Panc1 (cell line): ENCODE data around the gene SLCO4A1. TPM values are rescaled to one million over a fixed set of nuclear protein-coding genes. Genes with fewer than 3 reads are reported as not detected.

ENCODE experiments used
- ATAC-seq: fragments of 200-7000 bp; cut with Tn5 transposase; 2 replicates; pipeline ENCODE4 v1.9.1; 2020; ENCODE audit warnings: mild to moderate bottlenecking, moderate library complexity
- BruUV-seq: library from RNA; stranded (reverse); fragments of 400-500 nt; replicated peaks from 2 replicates; lab custom pipeline; 2021; lab: Mats Ljungman, UMichigan
- CTCF ChIA-PET: fragments of 300-600 bp; sonication (Branson Sonifier 250); formaldehyde crosslinking; loops from one replicate; lab custom pipeline; 2022; ENCODE audit warnings: antibody characterized with exemption; lab: Charles Lee
- POLR2A ChIA-PET: fragments of 300-600 bp; sonication (Branson Sonifier 250); formaldehyde crosslinking; loops from one replicate; lab custom pipeline; 2022; ENCODE audit warnings: antibody characterized with exemption; lab: Charles Lee
- DNase-seq: peaks from one replicate; pipeline ENCODE4 v3.0.0-alpha.2; 2010; ENCODE audit warnings: low read depth, low spot score
- H3K27ac ChIP-seq: 2 replicates; pipeline ENCODE4 v1.5.1; 2011; ENCODE audit warnings: mild to moderate bottlenecking, low read length, inconsistent platforms
- H3K27me3 ChIP-seq: fragments of 200-500 bp; sonication (Bioruptor generic); 2 replicates; pipeline ENCODE4 v1.6.0; 2014; ENCODE audit warnings: low read length, inconsistent platforms; ENCODE audit not compliant: control insufficient read depth, insufficient read depth
- H3K36me3 ChIP-seq: fragments of 200-500 bp; sonication (Bioruptor generic); 2 replicates; pipeline ENCODE4 v1.5.1; 2014; ENCODE audit warnings: inconsistent platforms, mild to moderate bottlenecking, low read length, moderate library complexity; ENCODE audit not compliant: control insufficient read depth, insufficient read depth
- H3K4me1 ChIP-seq: 2 replicates; pipeline ENCODE4 v1.5.1; 2011; ENCODE audit warnings: inconsistent platforms, mild to moderate bottlenecking, low read length, moderate library complexity; ENCODE audit not compliant: control insufficient read depth, insufficient read depth
- H3K4me3 ChIP-seq, 2 experiments: 2 replicates each; pipeline ENCODE4 v1.5.1; 2011 to 2012; ENCODE audit warnings: low read depth in 2 of 2, low read length in 2 of 2, mild to moderate bottlenecking in 2 of 2, inconsistent platforms in 1 of 2, moderate library complexity in 1 of 2
- H3K9me3 ChIP-seq: fragments of 200-500 bp; sonication (Bioruptor generic); 2 replicates; pipeline ENCODE4 v1.5.1; 2014; ENCODE audit warnings: low read depth, mild to moderate bottlenecking, inconsistent platforms, low read length, moderate library complexity; ENCODE audit not compliant: control insufficient read depth, insufficient read depth
- CTCF ChIP-seq: fragments of 450-650 bp; IDR thresholded peaks from 2 replicates; pipeline ENCODE4 v1.5.1; 2017; ENCODE audit warnings: mild to moderate bottlenecking
- POLR2AphosphoS5 ChIP-seq: IDR thresholded peaks from 2 replicates; pipeline ENCODE4 v1.6.1; 2012; ENCODE audit warnings: mild to moderate bottlenecking, low read depth, low read length, moderate library complexity
- REST ChIP-seq, 2 experiments: IDR thresholded peaks; 2 replicates each; pipeline ENCODE4 v1.6.1; 2011 to 2012; ENCODE audit warnings: low read depth in 2 of 2, control low read depth in 1 of 2, low read length in 1 of 2, mild to moderate bottlenecking in 1 of 2, moderate library complexity in 1 of 2; ENCODE audit not compliant: insufficient read depth in 1 of 2
- SIN3A ChIP-seq: IDR thresholded peaks from 2 replicates; pipeline ENCODE4 v1.6.1; 2012; ENCODE audit warnings: low read depth, mild to moderate bottlenecking, low read length, moderate library complexity, borderline replicate concordance; ENCODE audit not compliant: insufficient read depth
- TCF7L2 ChIP-seq: IDR thresholded peaks from 2 replicates; pipeline ENCODE4 v1.6.1; 2011; ENCODE audit warnings: mild to moderate bottlenecking, low read depth, low read length, inconsistent platforms
- in situ Hi-C: cut with HindIII; loops from 2 replicates; pipeline ENCODE4 v1.10.0; 2016; ENCODE audit warnings: low sequenced_read_pairs, low pct_unique_long_range_greater_than_20kb
- intact Hi-C: fragments of 100-400 bp; cut with micrococcal nuclease; formaldehyde crosslinking; loops from one replicate; pipeline ENCODE4 v1.10.0; 2022; ENCODE audit not compliant: unreplicated experiment
- total RNA-seq: library from RNA; stranded (reverse); gene quantifications from one replicate; pipeline ENCODE4 v1.2.1, GENCODE V29; 2021; ENCODE audit not compliant: unreplicated experiment

The SLCO4A1 gene
- total RNA-seq, 1 experiment from 2014 or later: 167 TPM

GRCh38 chr20:62698231-62698630, 55.9 kb downstream of the SLCO4A1 start:
- in situ Hi-C loops (no loop called here), intact Hi-C loops (no loop called here)
- H3K27me3 ChIP-seq: no peaks in the 10 kb centered on the region
- H3K4me1 ChIP-seq: peaks cover 23% of the 10 kb centered on the region
- POLR2A ChIA-PET: no interaction called here
- CTCF ChIA-PET: no interaction called here
- ATAC-seq: no peak
- H3K4me3 ChIP-seq: no peak overlapping the region
- H3K27ac ChIP-seq: no peak overlapping the region
- no peak for DNase-seq
- BruUV-seq: no TSS peak
- no peaks in the 10 kb centered on the region for H3K36me3 ChIP-seq
- TF ChIP-seq CTCF (no peak), POLR2AphosphoS5 (no peak), TCF7L2 (no peak), REST (IDR thresholded peaks at IDR 0.05; ENCODE audit: insufficient read depth in 1 of 2, low read depth in 2 of 2, low read length in 1 of 2) (no peak), SIN3A (no peak)
- no peaks in the 10 kb centered on the region for H3K9me3 ChIP-seq

- Histone ChIP-seq H3K27ac (no peak overlapping the region), H3K27me3 (no peaks in the 10 kb centered on the region), H3K9me3 (no peaks in the 10 kb centered on the region), H3K4me1 (peaks cover 34% of the 10 kb centered on the region), H3K36me3 (no peaks in the 10 kb centered on the region), H3K4me3 (no peak overlapping the region)
- POLR2A ChIA-PET: no interaction called here
- intact Hi-C loops: no loop called here
- BruUV-seq: no TSS peak
- no peak for TF ChIP-seq TCF7L2
- CTCF ChIA-PET: interaction anchor here (0.5 kb wide), 1 partner anchor 9 kb away, joined by 4 read pairs; no protein-coding TSS in a partner anchor
- DNase-seq (no peak), ATAC-seq (no peak)
- in situ Hi-C loops: no loop called here
Measured at GRCh38 chr20:62699296-62699695, 57.0 kb downstream of the SLCO4A1 start.

GRCh38 chr20:62699741-62700140, 57.4 kb downstream of the SLCO4A1 start:
- no peak for DNase-seq
- Histone ChIP-seq H3K4me3 (no peak overlapping the region), H3K9me3 (no peaks in the 10 kb centered on the region), H3K36me3 (no peaks in the 10 kb centered on the region), H3K4me1 (peaks cover 38% of the 10 kb centered on the region), H3K27me3 (no peaks in the 10 kb centered on the region), H3K27ac (no peak overlapping the region)
- in situ Hi-C loops (no loop called here), intact Hi-C loops (loop anchor here (5.0 kb wide), 1 partner anchor 32 kb away; no protein-coding TSS in a partner anchor)
- ChIA-PET POLR2A (no interaction called here), CTCF (interaction anchor here (0.5 kb wide), 1 partner anchor 9 kb away, joined by 4 read pairs; no protein-coding TSS in a partner anchor)
- TF ChIP-seq CTCF: no peak
- BruUV-seq: no TSS peak
- no peak for ATAC-seq
